Small intestine (tissue), 7 donors: Measurements from ENCODE around the gene MCM3AP. TPM values are rescaled to one million over a fixed set of nuclear protein-coding genes. Genes with fewer than 3 reads are reported as not detected.
"Not testable (repeated sequence)": the region's sequence is repeated elsewhere in the genome, so short reads cannot be mapped to it uniquely, and the experiment has no call there.

ENCODE experiments used
- DNase-seq, 2 donors: peaks; one replicate each; pipeline versions ENCODE4 v3.0.0 to v3.0.0-alpha.2; 2013
- FAIRE-seq: peaks from 2 replicates; lab custom pipeline; 2012; peaks lifted over from hg19 to GRCh38; lab: Jason Lieb, UNC
- H3K27ac ChIP-seq, 3 donors: one replicate each; pipeline ENCODE4 v1.5.1; 2013; ENCODE audit warnings: low read length in 2 of 3, mild to moderate bottlenecking in 2 of 3, control low read depth in 1 of 3, inconsistent platforms in 1 of 3, low read depth in 1 of 3, moderate library complexity in 1 of 3
- H3K27me3 ChIP-seq, 3 donors: one replicate each; pipeline ENCODE4 v1.6.1; 2013; ENCODE audit warnings: low read length in 3 of 3, inconsistent platforms in 1 of 3; ENCODE audit not compliant: control insufficient read depth in 3 of 3, insufficient read depth in 3 of 3
- H3K36me3 ChIP-seq, 3 donors: one replicate each; pipeline ENCODE4 v1.6.1; 2013; ENCODE audit warnings: low read length in 3 of 3, inconsistent platforms in 1 of 3, low read depth in 1 of 3, mild to moderate bottlenecking in 1 of 3, moderate library complexity in 1 of 3; ENCODE audit not compliant: control insufficient read depth in 3 of 3, insufficient read depth in 2 of 3
- H3K4me1 ChIP-seq, 3 donors: one replicate each; pipeline ENCODE4 v1.6.1; 2013; ENCODE audit warnings: low read length in 2 of 3, inconsistent platforms in 1 of 3, low read depth in 1 of 3, mild to moderate bottlenecking in 1 of 3, moderate library complexity in 1 of 3; ENCODE audit not compliant: control insufficient read depth in 3 of 3, insufficient read depth in 2 of 3
- H3K4me3 ChIP-seq, 3 donors: one replicate each; pipeline ENCODE4 v1.5.1; 2013; ENCODE audit warnings: low read length in 3 of 3, control low read depth in 1 of 3, inconsistent platforms in 1 of 3, low read depth in 1 of 3, mild to moderate bottlenecking in 1 of 3, moderate library complexity in 1 of 3
- H3K9me3 ChIP-seq, 2 donors: one replicate each; pipeline ENCODE4 v1.6.1; 2013; ENCODE audit warnings: low read depth in 1 of 2, low read length in 1 of 2; ENCODE audit not compliant: control insufficient read depth in 2 of 2, insufficient read depth in 1 of 2
- WGBS, 3 donors: extraction: QIAGEN DNeasy Blood & Tissue Kit; methylation state at CpG; one replicate each; pipeline ENCODE4 v1.1.7; 2013; 5-methylcytosine and 5-hydroxymethylcytosine counted together
- polyA plus RNA-seq, 4 donors: library from polyadenylated mRNA; stranded (reverse) in 3 of 4; unstranded in 1 of 4; fragments of 200-250 nt in 3 of 4; fragments of 120-200 nt in 1 of 4; gene quantifications; one replicate each; pipeline versions ENCODE4 v1.2.1 to v1.2.3, GENCODE V29; 2013
- donor health status: healthy with polysubstance abuse.
- donor health status: control.
- donor health status: control.
- donor health status: Bipolar disorder and iron deficiency.
- donor health status: healthy.

The MCM3AP gene
- polyA plus RNA-seq, 4 donors: 38.3 to 75.4 (median 42.6) TPM

DNA sequence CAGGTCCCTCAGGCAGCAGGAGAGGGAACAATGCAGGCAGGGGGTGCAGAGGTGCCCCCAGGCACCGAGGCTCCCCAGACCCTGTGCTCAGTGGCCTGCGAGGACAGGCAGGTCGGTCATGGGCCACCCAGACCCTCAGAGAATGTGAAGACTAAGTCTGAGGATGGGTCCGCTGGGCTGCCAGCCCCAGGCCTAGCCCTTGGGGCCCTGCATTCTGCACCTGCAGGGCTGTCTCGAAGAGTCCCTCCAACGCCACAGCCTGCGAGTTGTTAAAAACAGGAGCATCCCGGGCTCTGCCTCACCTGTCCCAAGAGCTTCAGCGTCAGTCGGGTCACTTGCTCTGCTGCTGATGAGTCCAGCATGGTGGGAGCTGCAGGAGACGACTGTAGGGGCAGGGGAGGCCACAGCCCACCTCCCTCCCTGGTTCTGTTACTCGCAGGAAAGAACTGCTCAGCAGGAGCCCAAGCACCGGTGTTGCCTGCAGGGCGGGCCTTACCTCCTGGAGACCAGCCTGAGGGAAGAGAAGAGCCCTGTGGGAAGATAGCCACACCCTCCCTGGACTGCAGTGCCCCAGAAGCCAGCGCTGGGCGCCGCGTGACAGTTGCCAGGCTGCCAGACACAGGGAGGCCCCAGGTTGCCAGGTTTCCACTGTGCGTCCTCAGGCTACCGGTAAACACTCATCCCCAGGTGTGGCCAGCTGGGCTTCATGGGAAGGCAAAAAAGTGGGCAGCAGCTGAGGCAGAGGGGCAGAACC, 32.5 kb upstream of the MCM3AP start:
- no peak overlapping the region for H3K4me3 ChIP-seq
- H3K9me3 ChIP-seq: no peaks in the 10 kb centered on the region
- peaks cover 0 to 17% (median 0%) of the 10 kb centered on the region in 3 donors for H3K4me1 ChIP-seq
- peak; percentile 44 to 90 for DNase-seq
- H3K36me3 ChIP-seq: peaks cover 0 to 40% (median 0%) of the 10 kb centered on the region in 3 donors
- H3K27me3 ChIP-seq: no peaks in the 10 kb centered on the region
- FAIRE-seq: no peak
- 68 to 78% (median 69%) methylated on average over 17 to 20 of the region's 20 CpGs for WGBS, 3 donors
- peak overlapping the region in 1 of 3 donors; percentile 33 for H3K27ac ChIP-seq

GRCh38 chr21:46316708-46317324, 31.4 kb upstream of the MCM3AP start:
- peaks cover 0 to 38% (median 0%) of the 10 kb centered on the region in 3 donors for H3K36me3 ChIP-seq
- FAIRE-seq (no peak), DNase-seq (no peak)
- 94 to 96% (median 95%) methylated on average over 14 of the region's 14 CpGs for WGBS, 3 donors
- H3K4me3 ChIP-seq: no peak overlapping the region
- no peak overlapping the region for H3K27ac ChIP-seq
- no peaks in the 10 kb centered on the region for H3K27me3 ChIP-seq
- H3K4me1 ChIP-seq: peaks cover 0 to 11% (median 0%) of the 10 kb centered on the region in 3 donors
- no peaks in the 10 kb centered on the region for H3K9me3 ChIP-seq

DNA sequence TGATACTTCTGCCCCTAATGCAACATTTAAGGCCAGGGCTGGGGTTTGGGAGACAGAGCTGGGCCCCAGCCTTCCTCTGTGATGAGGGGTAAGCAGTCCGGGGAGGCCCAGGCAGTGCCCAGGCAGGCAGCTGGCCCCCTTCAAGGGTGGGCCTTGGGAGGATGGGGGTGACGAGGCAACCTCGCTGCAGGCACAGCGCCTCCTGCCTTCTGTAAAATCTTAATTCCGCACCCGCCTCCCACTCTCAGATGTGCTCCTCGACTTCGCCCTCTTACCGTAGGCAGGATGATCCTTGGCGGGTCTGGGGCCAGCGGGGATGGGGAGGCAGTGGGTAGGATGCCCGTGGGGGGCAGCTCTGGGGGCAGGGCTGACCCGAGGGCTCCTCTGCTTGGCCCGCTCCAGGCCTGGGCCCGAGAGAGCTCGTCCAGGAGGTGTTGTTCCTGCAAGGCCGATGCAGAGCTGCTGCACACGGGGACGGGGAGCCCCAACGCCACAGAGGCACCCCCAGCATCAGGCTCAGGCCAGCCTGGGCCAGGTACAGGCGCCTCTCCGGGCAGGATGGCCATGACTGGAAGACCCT, 29.1 kb upstream of the MCM3AP start:
- Histone ChIP-seq H3K36me3 (peaks cover 0 to 39% (median 0%) of the 10 kb centered on the region in 3 donors), H3K9me3 (no peaks in the 10 kb centered on the region), H3K4me3 (no peak overlapping the region), H3K4me1 (peaks cover 0 to 11% (median 0%) of the 10 kb centered on the region in 3 donors), H3K27ac (no peak overlapping the region), H3K27me3 (no peaks in the 10 kb centered on the region)
- 96 to 97% (median 97%) methylated on average over 21 to 22 of the region's 22 CpGs for WGBS, 3 donors
- DNase-seq (no peak), FAIRE-seq (no peak)

- DNase-seq: no peak
- no peak for FAIRE-seq
- Histone ChIP-seq H3K4me1 (peaks cover 0 to 3% (median 0%) of the 10 kb centered on the region in 3 donors), H3K27ac (no peak overlapping the region), H3K9me3 (no peaks in the 10 kb centered on the region), H3K4me3 (no peak overlapping the region), H3K27me3 (no peaks in the 10 kb centered on the region), H3K36me3 (peaks cover 0 to 39% (median 0%) of the 10 kb centered on the region in 3 donors)
- whole genome bisulfite sequencing, 3 donors: 94 to 95% (median 94%) methylated on average over 5 of the region's 5 CpGs
Measured at GRCh38 chr21:46312949-46313348, 27.5 kb upstream of the MCM3AP start.

GRCh38 chr21:46311568-46311967, 26.2 kb upstream of the MCM3AP start:
- Histone ChIP-seq H3K27me3 (no peaks in the 10 kb centered on the region), H3K36me3 (peaks cover 0 to 28% (median 0%) of the 10 kb centered on the region in 3 donors), H3K4me1 (no peaks in the 10 kb centered on the region), H3K27ac (no peak overlapping the region), H3K9me3 (no peaks in the 10 kb centered on the region), H3K4me3 (no peak overlapping the region)
- DNase-seq (no peak), FAIRE-seq (no peak)

DNA sequence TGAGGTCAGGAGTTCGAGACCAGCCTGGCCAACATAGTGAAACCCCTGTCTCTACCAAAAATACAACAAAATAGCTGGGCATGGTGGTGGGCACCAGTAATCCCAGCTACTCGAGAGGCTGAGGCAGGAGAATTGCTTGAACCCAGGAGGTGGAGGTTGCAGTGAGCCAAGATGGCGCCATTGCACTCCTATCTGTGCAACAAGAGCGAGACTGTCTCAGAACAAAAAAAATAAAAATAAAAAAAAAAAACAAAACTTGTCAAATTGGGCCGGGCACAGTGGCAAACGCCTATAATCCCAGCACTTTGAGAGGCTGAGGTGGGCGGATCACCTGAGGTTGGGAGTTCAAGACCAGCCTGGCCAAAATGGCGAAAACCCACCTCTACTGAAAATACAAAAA, 24.8 kb upstream of the MCM3AP start:
- H3K4me1 ChIP-seq, FAIRE-seq, H3K4me3 ChIP-seq, H3K9me3 ChIP-seq, H3K27ac ChIP-seq, H3K27me3 ChIP-seq, DNase-seq: not testable (repeated sequence)
- WGBS, 3 donors: 98 to 99% (median 98%) methylated on average over 8 of the region's 8 CpGs
- H3K36me3 ChIP-seq: peaks cover 0 to 21% (median 0%) of the 10 kb centered on the region in 3 donors

DNA sequence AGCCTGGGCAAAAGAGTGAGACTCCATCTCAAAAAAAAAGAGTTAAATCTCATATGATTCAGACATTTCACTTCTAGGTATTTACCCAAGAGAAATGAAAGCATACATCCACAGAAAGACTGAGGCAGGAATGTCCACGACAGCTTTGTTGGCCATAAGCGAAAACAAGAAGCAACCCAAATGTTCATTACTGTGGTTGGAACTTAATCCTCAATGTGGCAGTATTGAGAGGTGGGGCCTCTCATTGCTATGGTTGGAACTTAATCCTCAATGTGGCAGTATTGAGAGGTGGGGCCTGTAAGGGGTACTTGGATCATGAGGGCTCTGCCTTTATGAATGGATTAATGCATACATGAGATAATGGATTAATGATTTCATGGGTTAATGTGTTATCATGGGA, 23.0 kb upstream of the MCM3AP start:
- Histone ChIP-seq H3K4me3 (no peak overlapping the region), H3K27ac (no peak overlapping the region), H3K9me3 (no peaks in the 10 kb centered on the region), H3K4me1 (no peaks in the 10 kb centered on the region), H3K36me3 (peaks cover 0 to 9% (median 0%) of the 10 kb centered on the region in 3 donors), H3K27me3 (no peaks in the 10 kb centered on the region)
- no peak for FAIRE-seq
- DNase-seq: no peak
- 88 to 96% (median 91%) methylated on average over 2 of the region's 2 CpGs for WGBS, 3 donors

DNA sequence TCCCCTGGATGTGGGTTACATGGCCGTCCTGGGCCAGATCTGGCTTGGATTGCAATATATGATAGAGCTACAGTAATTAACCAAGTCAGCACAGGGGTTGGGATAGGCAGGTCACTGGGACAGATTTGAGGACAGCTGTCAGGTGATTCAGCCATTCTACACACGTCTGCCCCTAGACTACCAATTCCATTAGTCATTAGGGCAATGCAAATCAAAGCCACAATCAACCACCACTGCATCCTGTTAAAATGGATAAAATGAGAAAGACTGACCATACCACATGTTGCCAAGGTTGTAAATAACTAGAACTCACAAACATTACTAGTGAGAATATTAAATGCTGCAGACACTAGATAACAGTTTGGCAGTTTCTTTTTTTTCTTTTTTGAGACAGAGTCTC, 22.2 kb upstream of the MCM3AP start:
- DNase-seq: no peak
- WGBS, 3 donors: 64 to 73% (median 71%) methylated on average over 2 of the region's 2 CpGs
- no peak overlapping the region for H3K4me3 ChIP-seq
- no peak for FAIRE-seq
- H3K36me3 ChIP-seq: peaks cover 0 to 9% (median 0%) of the 10 kb centered on the region in 3 donors
- H3K27me3 ChIP-seq: no peaks in the 10 kb centered on the region
- H3K4me1 ChIP-seq: no peaks in the 10 kb centered on the region
- H3K9me3 ChIP-seq: no peaks in the 10 kb centered on the region
- H3K27ac ChIP-seq: no peak overlapping the region
